ENCODE measurements around the gene SH3GLB1.

The SH3GLB1 gene

DNA sequence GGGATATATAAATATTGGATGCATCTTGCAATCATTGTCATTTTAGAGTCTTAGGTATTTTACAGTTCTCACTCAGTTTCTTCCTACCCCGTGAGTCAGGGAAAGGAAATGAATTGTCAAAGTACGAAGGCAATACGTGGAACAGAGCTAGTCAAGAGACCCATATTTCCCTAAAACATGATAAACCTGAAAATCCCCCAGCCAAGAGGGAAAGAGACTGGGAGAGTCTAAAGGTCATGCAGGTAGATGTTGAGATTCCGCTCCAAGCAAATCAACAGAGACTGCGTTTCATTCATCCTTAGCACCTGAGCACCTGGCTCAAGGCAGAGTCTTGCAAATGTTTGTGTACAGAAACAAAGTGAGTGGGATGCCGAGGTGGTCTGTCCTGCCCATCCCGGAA lies 58.0 kb downstream of the SH3GLB1 start:
- TF ChIP-seq, protein P1, sequence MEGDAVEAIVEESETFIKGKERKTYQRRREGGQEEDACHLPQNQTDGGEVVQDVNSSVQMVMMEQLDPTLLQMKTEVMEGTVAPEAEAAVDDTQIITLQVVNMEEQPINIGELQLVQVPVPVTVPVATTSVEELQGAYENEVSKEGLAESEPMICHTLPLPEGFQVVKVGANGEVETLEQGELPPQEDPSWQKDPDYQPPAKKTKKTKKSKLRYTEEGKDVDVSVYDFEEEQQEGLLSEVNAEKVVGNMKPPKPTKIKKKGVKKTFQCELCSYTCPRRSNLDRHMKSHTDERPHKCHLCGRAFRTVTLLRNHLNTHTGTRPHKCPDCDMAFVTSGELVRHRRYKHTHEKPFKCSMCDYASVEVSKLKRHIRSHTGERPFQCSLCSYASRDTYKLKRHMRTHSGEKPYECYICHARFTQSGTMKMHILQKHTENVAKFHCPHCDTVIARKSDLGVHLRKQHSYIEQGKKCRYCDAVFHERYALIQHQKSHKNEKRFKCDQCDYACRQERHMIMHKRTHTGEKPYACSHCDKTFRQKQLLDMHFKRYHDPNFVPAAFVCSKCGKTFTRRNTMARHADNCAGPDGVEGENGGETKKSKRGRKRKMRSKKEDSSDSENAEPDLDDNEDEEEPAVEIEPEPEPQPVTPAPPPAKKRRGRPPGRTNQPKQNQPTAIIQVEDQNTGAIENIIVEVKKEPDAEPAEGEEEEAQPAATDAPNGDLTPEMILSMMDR (IDR thresholded peaks at IDR 0.05; ENCODE audit: insufficient read depth, low read length, missing control alignments): no peak
- ChIA-PET CTCF (interaction anchor here (0.9 to 1.0 kb wide), 3 partner anchors 10 to 203 kb away, joined by 3 to 4 read pairs (median 3); no protein-coding TSS in a partner anchor), POLR2A (no interaction called here)
- DNase-seq (ENCODE audit: low read depth, low spot score): no peak
- no peak overlapping the region for H3K4me3 ChIP-seq (ENCODE audit: low read depth, low read length)

DNA sequence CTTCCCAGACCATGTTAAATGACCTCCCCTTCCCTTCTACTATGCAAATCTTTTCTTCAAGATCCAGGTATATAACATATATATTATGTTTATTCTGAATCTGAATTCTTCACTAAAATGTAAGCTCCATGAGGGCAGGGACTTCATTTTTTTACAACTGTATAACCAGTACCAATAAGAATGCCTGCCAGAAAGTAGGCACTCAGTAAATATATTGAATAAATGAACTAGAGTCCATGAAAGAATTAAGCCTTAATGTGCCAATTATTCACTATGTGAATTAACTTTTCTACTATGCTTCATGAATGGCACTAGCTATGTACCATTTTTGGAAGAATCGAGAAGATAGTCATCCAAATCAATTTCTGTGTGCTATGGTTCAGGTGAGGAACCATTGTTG lies 60.1 kb downstream of the SH3GLB1 start:
- DNase-seq (ENCODE audit: low read depth, low spot score): no peak
- CTCF ChIA-PET: no interaction called here
- POLR2A ChIA-PET: no interaction called here
- TF ChIP-seq, protein P1 (IDR thresholded peaks at IDR 0.05; ENCODE audit: insufficient read depth, low read length, missing control alignments): no peak
- no peak overlapping the region for H3K4me3 ChIP-seq (ENCODE audit: low read depth, low read length)

DNA sequence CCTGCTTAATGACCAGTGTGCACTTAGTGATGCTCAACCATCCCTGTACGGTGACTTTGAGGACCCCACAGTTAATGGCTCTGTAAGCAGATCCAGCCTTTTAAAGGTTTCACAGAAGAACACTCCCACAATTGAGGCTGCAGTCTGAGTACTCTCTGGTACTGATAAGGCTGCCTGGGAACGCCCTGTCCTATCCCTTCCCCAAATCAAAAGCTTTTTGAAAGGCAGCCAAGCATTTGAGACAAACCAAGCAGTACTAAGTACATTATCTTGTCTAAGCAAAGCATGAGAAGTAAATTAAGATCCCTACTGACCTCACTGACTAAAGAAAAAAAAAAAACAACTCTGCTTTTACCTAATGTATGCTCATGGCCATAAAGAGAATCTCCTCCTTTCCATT lies 60.7 kb downstream of the SH3GLB1 start:
- H3K4me3 ChIP-seq (ENCODE audit: low read depth, low read length): no peak overlapping the region
- CTCF ChIA-PET: no interaction called here
- TF ChIP-seq, protein P1 (IDR thresholded peaks at IDR 0.05; ENCODE audit: insufficient read depth, low read length, missing control alignments): no peak
- POLR2A ChIA-PET: no interaction called here
- DNase-seq (ENCODE audit: low read depth, low spot score): no peak

DNA sequence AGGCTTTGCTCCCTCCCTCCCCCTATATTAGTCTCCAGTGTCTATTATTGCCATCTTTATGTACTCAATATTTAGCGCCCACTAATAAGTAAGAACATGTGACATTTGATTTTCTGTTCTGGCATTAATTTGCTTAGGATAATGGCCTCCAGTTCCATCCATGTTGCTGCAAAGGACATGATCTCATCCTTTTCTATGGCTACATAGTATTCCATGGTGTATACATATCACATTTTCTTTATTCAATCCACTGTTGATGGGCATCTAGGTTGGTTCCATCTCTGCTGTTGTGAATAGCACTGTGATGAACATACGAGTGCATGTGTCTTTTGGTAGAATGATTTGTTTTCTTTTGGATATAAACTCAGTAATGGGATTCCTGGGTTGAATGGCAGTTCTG lies 61.3 kb downstream of the SH3GLB1 start:
- no peak overlapping the region for H3K4me3 ChIP-seq (ENCODE audit: low read depth, low read length)
- ChIA-PET POLR2A (no interaction called here), CTCF (no interaction called here)
- DNase-seq (ENCODE audit: low read depth, low spot score): no peak
- TF ChIP-seq, protein P1 (IDR thresholded peaks at IDR 0.05; ENCODE audit: insufficient read depth, low read length, missing control alignments): no peak

DNA sequence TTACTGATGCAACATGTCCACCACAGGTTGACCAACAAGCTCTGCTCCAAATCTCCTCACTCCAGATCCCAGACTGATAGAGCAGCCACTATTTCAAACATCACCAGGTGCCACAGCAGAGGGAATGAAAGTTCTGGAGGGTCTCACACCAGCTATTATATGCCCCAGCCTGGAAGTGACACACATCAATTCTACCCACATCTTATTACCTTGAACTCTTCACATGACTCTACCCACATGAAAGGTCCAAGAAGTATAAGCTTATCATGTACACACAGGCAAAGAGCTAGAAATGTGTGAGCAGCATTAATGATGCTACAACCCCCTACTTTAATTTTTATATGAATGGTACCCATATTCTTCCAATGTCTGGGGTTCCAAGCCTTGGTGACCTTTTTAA lies 64.2 kb downstream of the SH3GLB1 start:
- POLR2A ChIA-PET: no interaction called here
- no peak overlapping the region for H3K4me3 ChIP-seq (ENCODE audit: low read depth, low read length)
- CTCF ChIA-PET: interaction anchor here (1.6 kb wide), 1 partner anchor 12 kb away, joined by 4 read pairs; no protein-coding TSS in a partner anchor
- no peak for DNase-seq (ENCODE audit: low read depth, low spot score)
- TF ChIP-seq, protein P1 (IDR thresholded peaks at IDR 0.05; ENCODE audit: insufficient read depth, low read length, missing control alignments): no peak

DNA sequence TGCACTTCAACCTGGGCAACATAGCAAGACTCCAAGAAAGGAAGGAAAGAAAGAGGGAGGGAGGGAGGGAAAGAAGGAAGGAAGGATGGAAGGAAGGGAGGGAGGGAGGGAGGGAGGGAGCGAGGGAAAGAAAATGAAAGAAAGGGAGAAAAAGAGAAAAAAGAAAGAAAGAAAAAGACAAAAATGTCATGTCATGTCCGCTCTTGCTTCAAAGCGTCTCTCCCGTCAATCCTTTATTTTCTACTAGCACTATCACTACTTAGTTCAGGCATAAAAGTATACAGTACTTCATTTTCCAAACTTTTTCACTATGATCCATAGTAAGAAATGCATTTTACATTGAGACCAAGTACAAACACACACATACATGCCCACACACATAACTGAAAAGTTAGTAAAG lies 64.7 kb downstream of the SH3GLB1 start:
- TF ChIP-seq, protein P1 (IDR thresholded peaks at IDR 0.05; ENCODE audit: insufficient read depth, low read length, missing control alignments): no peak
- POLR2A ChIA-PET: no interaction called here
- H3K4me3 ChIP-seq (ENCODE audit: low read depth, low read length): no peak overlapping the region
- DNase-seq (ENCODE audit: low read depth, low spot score): no peak
- CTCF ChIA-PET: interaction anchor here (1.6 kb wide), 1 partner anchor 11 kb away, joined by 4 read pairs; no protein-coding TSS in a partner anchor
